ENCODE measurements around the gene IFNA10. TPM values are rescaled to one million over a fixed set of nuclear protein-coding genes. Genes with fewer than 3 reads are reported as not detected.
A peak's percentile ranks its signal among the peaks of the same experiment; 100 is the strongest.
"Not testable (repeated sequence)": the region's sequence is repeated elsewhere in the genome, so short reads cannot be mapped to it uniquely, and the experiment has no call there.

The IFNA10 gene
- not detected for total RNA-seq
- long read RNA-seq = 0 reads

DNA sequence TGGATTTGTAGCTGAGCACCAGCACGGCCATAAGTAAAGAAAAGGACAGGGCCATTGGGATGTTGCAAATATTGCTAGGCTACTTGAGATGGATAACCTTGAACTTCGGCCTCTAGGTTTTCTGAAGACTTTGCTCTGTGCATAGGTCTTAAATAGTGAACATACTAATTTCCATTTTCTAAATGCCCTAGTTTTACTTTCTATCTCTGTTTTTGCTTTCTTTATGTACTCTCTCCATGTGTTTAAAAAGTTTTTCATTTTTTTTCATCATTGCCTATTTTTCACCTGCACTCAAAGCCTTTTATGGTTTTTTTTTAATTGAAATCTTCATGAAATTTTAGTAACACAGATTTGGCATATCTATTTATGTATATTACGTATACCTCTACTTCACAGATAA, at the start of gene IFNA10:
TSS of gene IFNA10 (minus strand) at position 101 of the 400 bp plus-strand sequence. CDS start at position 55, 46 bp downstream.
- intact Hi-C loops (cut with DNase I, micrococcal nuclease); ATAC-seq; DNase-seq: not testable (repeated sequence)

DNA sequence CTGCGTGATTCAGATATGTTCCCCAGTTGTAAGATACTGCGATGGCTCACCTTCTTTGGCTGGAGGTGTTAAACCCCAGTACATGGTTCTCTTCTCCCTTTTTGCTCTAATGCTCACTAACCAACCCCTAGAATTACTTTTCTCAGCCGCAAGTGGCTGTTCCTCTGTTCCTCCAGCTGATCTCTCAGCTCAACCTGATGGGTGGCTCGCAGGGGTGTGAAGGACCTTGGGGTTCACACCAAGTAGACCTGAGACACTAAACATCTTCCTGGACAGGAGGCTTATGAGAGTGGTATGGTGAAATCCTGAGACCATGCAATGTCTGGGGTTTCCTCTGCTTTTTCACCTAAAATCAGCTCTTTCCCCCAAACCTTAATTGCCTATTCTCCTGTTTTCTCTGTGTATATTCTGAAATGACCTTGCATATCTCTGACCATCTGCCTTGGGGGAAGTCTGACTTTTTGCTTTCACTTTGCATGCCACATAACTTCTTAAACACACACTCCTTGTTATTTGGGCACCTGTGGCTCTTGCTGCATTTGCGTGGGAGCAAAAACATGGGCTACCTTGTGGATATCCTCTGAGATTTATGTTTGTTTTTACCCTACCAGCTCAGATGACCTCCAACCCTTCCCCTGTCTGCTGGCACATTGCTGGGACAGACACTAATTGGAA, 48.7 kb upstream of the IFNA10 start:
- intact Hi-C loops (cut with DNase I, micrococcal nuclease) = no loop called here
- no peak for ATAC-seq
- no peak for DNase-seq

DNA sequence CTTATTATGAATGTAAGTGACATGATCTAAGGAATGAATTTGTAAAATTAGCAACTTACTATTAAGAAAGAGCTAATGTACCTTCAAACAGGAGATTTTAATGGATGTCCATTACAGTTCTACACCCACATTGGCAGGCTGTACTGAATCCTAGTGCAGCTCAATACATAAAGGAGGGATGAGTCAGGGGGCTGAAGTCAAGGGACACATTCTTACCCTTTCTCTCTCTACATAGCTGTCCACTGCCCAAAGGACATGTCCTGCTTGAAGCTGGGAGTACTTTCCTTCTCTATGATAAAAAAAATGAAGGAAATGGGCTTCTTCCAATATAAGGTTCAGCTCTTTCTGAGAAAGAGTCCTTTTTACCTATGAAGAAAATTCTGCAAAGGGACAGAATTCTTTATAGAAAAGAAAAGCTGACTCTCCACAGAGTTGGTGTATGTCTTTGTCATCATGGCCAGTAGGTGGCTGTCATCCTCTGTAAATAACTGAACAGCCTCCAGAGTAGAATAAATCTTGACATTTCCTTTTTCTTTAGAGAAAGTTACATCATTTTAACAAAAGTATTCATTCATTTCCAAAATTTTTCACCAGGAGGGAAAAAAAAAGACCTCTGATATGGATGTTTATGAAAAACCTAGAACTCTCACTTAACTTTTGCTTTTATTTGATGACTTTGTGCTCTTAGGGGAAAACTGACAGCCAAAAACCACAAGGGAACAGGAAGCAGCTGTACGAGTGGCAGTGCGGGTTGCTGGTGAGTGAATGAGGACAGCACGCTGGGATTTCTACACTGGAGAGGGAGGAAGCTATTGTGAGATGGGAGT, 46.0 kb upstream of the IFNA10 start:
- intact Hi-C loops (cut with DNase I, micrococcal nuclease) = no loop called here
- ATAC-seq (no peak), DNase-seq (peak in 1 of 2 donors; percentile 29)

DNA sequence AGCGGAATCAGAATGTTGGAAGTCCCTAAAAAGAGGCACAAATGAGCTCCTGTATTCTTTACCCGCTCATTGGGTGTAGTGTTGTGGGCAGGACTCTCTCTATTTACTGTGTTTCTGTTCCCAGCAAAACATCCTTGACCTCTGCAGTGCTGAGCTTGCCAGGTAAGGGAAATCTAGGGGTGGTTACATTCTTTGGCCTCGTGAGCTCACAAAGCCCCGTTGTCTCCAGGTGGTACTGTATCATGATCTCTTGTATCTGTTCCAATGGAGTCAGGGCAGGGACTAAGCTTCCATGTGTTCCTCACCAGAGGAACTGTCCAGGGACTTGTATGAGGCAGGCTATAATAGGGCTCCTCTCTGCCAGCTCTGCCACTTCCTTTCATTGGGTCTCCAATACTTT, 44.7 kb upstream of the IFNA10 start:
- intact Hi-C loops (cut with DNase I, micrococcal nuclease) = no loop called here

DNA sequence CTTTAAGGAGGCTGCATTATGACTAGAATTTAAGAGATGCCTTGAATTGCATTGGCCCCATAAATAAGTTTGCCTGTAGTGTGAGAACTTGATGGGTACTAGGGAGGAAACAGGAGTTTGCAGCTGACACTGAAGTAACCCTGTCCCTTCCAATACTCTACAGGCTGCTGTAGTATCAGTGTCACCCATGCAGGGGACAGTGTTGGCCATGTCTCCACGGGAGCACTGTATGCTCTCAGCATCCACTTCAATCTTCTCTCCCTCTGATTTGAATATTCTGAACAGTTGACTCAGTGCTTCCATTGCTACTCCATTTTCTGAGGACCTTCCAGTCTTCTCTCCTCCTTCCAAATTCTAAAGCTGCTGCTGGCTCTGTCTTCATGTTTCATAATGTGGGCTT, 44.2 kb upstream of the IFNA10 start:
- ATAC-seq (no peak), DNase-seq (no peak)
- intact Hi-C loops (cut with DNase I, micrococcal nuclease) = no loop called here

More for the DNA sequence above, 44.7 kb upstream of the IFNA10 start:
- DNase-seq = no peak
- ATAC-seq = no peak

DNA sequence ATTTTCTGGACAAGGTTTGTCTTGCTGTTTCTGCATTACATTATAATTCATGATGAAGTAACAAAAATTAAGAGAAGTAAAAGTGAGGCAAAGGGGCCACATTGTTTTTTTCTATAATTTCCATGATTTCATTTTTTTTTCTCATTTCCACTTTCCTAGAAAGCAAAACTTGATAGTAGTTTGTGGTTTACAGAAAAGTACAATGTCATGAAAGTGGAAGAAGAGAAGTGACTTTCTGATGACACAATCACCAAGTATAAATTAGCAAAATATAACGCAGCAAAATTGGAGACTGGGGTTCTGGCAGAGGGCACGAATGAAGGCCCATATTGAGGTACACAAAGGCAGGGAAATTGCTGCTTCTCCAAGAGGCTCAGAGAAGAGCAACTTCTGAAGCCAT, 37.9 kb upstream of the IFNA10 start:
- intact Hi-C loops (cut with DNase I, micrococcal nuclease) = no loop called here
- DNase-seq (no peak), ATAC-seq (no peak)

DNA sequence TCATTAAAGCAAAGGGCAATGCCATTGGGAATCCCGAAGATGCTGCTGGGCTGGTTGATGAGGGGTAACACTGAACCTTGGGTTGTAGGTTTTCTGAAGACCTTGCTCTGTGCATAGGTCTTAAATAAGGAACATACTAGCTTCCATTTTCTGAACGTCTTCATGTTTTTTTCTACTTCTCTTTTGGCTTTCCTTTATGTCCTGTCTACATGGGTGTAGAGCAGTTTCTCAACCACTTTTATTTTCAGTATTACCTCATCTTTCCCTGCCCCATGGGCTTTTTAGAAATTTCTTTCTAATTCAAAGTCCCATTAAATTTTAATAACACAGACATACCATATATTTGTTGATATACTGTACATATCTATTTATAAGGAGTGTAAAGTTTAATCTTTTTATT, 33.0 kb upstream of the IFNA10 start, which contains the start of gene IFNA14:
TSS of gene IFNA14 (minus strand) at position 95 of the 400 bp plus-strand sequence. CDS start at position 25, 70 bp downstream.
- intact Hi-C loops (cut with DNase I, micrococcal nuclease) = loop anchor here in 1 of 2 donors (10.0 kb wide), 1 partner anchor 545 kb away; no protein-coding TSS in a partner anchor
- no peak for DNase-seq
- ATAC-seq = no peak

DNA sequence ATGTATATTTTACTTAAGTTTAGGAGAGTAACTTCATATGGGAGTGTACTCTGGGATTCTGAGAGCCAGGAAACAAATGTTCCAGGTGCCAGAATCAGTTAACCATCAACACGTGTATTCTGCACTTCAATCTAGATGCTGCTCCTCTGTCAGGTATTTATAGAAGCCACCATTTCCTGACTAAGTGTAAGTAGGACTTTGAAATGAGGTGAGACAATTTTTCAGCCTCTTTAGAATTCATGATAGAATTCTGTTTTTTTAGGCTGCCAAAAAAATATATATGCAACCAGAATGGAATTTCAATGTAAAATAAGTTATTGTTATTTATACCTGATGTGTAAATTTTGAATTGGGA, 29.4 kb upstream of the IFNA10 start:
- ATAC-seq, DNase-seq: not testable (repeated sequence)
- intact Hi-C loops (cut with DNase I, micrococcal nuclease) = loop anchor here in 1 of 2 donors (10.0 kb wide), 1 partner anchor 548 kb away; no protein-coding TSS in a partner anchor

DNA sequence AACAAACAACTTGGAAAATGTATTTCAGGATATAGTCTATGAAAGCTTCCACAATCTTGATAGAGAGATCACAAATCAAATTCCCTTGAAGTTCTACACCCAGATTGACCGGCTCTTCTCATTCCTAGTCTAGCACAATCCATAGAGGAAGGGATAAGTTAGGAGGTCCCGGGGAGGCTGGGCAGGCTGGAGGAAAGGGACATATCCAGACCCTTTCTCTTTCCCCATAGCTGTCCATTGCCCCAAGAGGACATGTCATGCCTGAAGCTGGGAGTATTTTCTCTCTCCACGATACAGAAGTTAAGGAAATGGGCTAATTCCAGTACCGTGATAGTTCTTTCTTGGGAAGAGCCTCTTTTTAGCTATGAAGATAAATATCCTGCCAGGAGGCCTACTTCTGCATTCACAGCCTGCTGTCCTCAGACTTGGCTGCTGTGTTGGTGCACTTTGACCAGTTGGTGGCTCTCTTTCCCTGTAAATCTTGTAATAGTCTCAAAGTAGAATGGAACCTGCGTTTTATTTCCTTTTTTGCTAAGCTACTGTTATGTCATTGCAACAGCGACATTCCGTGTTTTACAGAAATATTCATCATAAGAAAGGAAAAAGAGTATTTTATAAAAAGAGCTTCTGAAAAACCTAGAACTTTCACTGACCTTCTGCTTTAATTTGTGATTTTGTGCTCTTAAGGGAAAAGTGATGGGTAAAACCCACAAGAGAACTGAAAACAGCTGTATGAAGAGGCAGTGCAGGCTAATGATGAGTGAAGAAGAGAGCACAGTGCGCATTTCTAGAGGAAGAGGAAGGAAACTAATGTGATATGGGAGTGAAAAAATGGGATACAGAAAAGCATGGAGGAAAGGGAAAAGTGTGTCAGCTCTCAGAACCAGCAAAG, 28.8 kb upstream of the IFNA10 start:
- DNase-seq (peak in 1 of 2 donors; percentile 11), ATAC-seq (peak; percentile 57)

DNA sequence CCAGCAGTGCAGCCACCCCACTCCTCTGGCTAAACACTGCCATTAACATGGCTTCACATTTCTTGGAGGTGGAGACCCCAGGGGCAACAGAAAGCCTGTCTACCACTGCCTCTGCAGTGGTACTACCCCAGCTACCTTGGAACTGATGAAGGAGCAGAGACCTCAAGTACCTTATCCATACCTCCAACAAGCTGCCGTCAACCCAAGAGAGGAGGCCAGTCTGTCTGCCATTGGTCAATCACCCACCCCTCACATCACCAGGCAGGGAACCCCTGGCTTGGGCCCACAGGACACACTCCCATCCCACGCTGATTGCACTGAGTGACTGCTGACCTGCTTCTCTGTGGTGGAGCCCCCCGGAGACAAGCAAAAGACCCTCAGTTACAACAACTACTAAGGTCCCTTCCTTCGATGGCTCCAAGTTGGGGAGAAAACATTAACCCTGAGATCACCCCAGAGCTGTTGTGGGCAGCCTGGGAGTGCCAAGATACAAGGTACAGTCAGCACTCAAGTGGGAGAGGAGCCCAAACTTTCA, 27.3 kb upstream of the IFNA10 start:
- DNase-seq = no peak
- no peak for ATAC-seq
- intact Hi-C loops (cut with DNase I, micrococcal nuclease) = loop anchor here in 1 of 2 donors (10.0 kb wide), 1 partner anchor 551 kb away; no protein-coding TSS in a partner anchor

More for the DNA sequence above, 28.8 kb upstream of the IFNA10 start:
- intact Hi-C loops (cut with DNase I, micrococcal nuclease) = loop anchor here in 1 of 2 donors (10.0 kb wide), 1 partner anchor 549 kb away; no protein-coding TSS in a partner anchor

DNA sequence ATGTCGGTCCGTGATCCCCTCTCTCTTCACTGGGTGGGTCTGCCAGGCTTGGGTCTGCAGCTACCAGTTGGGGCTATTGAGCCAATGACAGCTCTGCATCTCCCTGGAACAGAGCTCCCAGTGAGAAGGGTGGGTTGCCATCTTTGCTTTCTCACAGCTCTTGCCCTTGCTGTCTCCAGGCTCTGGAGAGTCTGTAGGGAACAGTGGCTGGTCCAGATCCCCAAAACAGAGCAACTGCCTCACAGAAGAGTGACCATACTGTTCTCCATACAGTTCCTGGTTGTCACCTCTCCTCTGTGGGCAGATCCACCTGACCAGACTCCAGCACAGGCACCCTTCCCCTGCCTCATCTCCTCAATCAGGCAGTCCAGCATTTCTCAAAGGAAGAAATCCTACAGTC, 26.3 kb upstream of the IFNA10 start:
- intact Hi-C loops (cut with DNase I, micrococcal nuclease) = loop anchor here in 1 of 2 donors (10.0 kb wide), 1 partner anchor 552 kb away; no protein-coding TSS in a partner anchor
- no peak for ATAC-seq
- DNase-seq = no peak

DNA sequence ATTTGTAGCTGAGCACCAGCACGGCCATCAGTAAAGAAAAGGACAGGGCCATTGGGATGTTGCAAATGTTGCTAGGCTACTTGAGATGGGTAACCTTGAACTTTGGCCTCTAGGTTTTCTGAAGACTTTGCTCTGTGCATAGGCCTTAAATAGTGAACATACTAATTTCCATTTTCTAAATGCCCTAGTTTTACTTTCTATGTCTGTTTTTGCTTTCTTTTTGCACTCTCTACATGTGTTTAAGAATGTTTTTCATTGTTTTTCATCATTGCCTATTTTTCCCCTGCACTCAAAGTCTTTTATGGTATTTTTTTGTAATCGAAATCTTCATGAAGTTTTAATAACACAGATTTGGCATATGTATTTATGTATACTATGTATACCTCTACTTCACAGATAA, 21.2 kb upstream of the IFNA10 start, which contains the start of gene IFNA17:
TSS of gene IFNA17 (minus strand) at position 101 of the 400 bp plus-strand sequence. CDS start at position 52, 49 bp downstream.
- intact Hi-C loops (cut with DNase I, micrococcal nuclease) = no loop called here
- ATAC-seq (no peak), DNase-seq (no peak)

DNA sequence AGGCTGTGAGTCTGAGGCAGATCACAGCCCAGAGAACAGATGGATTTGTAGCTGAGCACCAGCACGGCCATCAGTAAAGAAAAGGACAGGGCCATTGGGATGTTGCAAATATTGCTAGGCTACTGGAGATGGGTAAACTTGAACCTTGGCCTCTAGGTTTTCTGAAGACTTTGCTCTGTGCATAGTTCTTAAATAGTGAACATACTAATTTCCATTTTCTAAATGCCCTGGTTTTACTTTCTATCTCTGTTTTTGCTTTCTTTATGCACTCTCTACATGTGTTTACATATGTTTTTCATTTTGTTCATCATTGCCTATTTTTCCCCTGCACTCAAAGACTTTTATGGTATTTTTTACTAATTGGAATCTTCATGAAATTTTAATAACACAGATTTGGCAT, 10.3 kb upstream of the IFNA10 start, which contains the start of gene IFNA16:
TSS of gene IFNA16 (minus strand) at position 101 of the 400 bp plus-strand sequence. CDS start at position 95, 6 bp downstream.
- ATAC-seq; intact Hi-C loops (cut with DNase I, micrococcal nuclease); DNase-seq: not testable (repeated sequence)

DNA sequence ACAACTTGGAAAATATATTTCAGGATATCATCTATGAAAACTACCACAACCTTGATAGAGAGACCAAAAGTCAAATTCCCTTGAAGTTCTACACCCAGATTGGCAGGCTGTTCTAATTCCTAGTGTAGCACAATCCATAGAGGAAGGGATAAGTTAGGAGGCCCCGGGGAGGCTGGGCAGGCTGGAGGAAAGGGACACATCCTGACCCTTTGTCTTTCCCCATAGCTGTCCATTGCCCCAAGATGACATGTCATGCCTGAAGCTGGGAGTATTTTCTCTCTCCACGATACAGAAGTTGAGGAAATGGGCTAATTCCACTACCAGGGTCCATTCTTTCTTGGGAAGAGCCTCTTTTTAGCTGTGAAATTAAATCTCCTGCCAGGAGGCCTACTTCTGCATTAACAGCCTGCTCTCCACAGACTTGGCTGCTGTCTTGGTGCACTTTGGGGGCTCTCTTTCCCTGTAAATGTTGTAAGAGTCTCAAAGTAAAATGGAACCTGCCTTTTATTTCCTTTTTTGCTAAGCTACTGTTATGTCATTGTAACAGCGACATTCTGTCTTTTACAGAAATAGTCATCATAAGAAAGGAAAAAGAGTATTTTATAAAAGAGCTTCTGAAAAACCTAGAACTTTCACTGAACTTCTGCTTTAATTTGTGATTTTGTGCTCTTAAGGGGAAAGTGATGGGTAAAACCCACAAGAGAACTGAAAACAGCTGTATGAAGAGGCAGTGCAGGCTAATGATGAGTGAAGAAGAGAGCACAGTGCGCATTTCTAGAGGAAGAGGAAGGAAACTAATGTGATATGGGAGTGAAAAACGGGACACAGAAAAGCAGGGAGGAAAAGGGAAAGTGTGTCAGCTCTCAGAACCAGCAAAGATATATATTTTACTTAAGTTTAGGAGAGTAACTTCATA, 6.7 kb upstream of the IFNA10 start:
- DNase-seq; intact Hi-C loops (cut with DNase I, micrococcal nuclease); ATAC-seq: not testable (repeated sequence)

DNA sequence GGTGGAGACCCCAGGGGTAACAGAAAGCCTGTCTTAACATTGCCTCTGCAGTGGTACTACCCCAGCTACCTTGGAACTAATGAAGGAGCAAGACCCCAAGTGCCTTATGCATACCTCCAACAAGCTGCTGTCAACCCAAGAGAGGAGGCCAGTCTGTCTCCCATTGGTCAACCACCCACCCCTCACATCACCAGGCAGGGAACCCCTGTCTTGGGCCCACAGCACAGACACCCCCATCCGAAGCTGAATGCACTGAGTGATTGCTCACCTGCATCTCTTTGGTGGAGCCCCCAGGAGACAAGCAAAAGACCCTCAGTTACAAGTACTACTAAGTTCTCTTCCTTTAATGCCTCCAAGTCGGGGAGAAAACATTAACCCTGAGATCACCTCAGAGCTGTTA, 5.2 kb upstream of the IFNA10 start:
- ATAC-seq; intact Hi-C loops (cut with DNase I, micrococcal nuclease); DNase-seq: not testable (repeated sequence)

DNA sequence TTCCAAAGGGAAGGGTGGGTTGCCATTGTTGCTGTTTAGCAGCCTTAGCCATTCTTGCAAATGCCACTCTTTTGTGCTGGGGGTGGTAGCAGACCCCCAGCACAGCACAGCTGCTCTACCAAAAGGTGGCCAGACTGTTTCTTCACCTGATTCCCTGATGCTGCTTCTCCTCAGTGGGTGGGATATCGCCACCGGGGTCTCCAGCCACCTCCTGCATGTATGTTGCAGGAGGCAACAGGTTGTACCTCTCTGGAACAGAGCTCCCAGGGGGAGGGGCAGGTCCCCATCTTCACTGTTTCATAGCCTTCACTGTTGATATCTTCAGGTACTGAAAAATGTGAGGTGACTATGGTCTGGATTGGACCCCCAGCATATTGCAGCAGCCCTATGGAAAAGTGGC, 3.8 kb upstream of the IFNA10 start:
- intact Hi-C loops (cut with DNase I, micrococcal nuclease); DNase-seq; ATAC-seq: not testable (repeated sequence)

DNA sequence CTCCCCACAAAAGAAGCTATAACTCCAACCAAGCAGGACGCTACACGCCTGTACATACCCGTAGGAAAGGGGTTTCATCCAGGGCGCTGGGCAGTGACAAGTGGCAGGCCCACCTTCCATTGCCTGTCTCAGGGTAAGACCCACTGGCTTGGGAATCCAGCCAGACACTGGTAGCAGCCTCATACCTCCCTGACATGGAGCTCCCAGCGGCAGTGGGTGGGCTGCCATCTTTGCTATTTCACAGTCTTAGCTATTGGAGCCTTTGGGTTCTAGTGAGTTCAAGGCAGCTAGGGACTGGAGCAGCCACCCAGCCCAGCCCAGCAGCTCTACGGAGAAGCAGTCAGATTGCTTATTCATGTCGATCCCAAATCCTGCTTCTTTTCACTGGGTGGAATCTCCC, 3.4 kb upstream of the IFNA10 start:
- ATAC-seq (no peak), DNase-seq (no peak)
- intact Hi-C loops (cut with DNase I, micrococcal nuclease) = no loop called here
